ENCODE data around the gene SMIM10L2A. TPM values are rescaled to one million over a fixed set of nuclear protein-coding genes. Genes with fewer than 3 reads are reported as not detected.
"Not testable (repeated sequence)": the region's sequence is repeated elsewhere in the genome, so short reads cannot be mapped to it uniquely, and the experiment has no call there.

SMIM10L2A gene
- total and polyA plus RNA-seq, 2 donors, result 0.52 to 0.55 TPM

GRCh38 chrX:135410861-135411627 is 10.7 kb upstream of the SMIM10L2A start:
- Histone ChIP-seq H3K4me1 (ENCODE audit: control insufficient read depth in 2 of 2, insufficient read depth in 2 of 2, low read length in 2 of 2) (no peaks in the 10 kb centered on the region), H3K36me3 (ENCODE audit: control insufficient read depth in 2 of 2, insufficient read depth in 2 of 2, low read length in 1 of 2) (no peaks in the 10 kb centered on the region), H3K4me3 (ENCODE audit: low read length in 2 of 2) (no peak overlapping the region), H3K27me3 (ENCODE audit: control insufficient read depth in 2 of 2, insufficient read depth in 1 of 2, low read length in 1 of 2) (no peaks in the 10 kb centered on the region), H3K9me3 (ENCODE audit: control insufficient read depth in 2 of 2, insufficient read depth in 1 of 2, low read length in 1 of 2) (no peaks in the 10 kb centered on the region), H3K27ac (ENCODE audit: low read depth in 1 of 2, low read length in 1 of 2) (no peak overlapping the region)
- no peak for DNase-seq (ENCODE audit: low read depth in 6 of 9, low spot score in 9 of 9)
- 88% methylated on average over 2 of the region's 2 CpGs for WGBS

DNA sequence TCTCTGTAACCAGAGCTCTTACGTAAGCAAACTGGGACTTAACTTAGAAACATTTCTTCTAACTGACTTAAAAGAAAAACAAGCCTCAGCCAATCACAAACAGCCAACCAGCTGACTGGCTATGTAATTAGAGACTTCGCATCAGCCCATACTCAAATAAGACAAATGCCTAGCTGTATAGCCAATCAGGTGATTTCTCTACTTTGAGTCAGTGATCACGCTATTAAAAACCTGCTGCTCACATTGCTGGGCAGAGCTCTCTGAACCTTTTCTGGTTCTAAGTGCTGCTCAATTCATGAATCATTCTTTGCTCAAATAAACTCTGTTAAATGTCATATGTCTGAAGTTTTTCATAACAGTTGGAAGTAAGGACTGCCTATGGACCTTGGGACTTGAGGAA is 9.9 kb upstream of the SMIM10L2A start:
- 96% methylated on average over 3 of the region's 3 CpGs for WGBS

DNA sequence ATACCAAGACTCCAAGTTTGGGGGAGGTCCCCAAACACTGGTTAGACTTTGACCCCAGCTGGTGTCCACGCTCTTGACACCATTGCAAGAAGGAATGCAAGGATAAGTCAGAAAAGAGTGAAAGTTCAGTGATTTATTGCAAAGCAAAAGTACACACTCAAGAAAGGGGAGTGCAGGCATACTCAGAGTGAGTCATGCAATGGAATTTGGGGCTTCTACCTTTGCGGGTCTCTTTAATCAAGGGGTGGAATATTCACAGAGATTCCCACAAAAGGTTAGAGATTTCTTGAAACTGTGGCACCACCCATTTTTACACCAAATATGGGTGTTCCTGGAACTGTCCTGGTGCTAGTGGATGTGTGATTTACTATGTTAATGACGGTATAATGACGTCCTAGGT is 5.2 kb upstream of the SMIM10L2A start:
- Histone ChIP-seq H3K4me1 (ENCODE audit: control insufficient read depth in 2 of 2, insufficient read depth in 2 of 2, low read length in 2 of 2) (peaks cover 0 to 2% of the 10 kb centered on the region in 2 donors), H3K4me3 (ENCODE audit: low read length in 2 of 2) (no peak overlapping the region), H3K27me3 (ENCODE audit: control insufficient read depth in 2 of 2, insufficient read depth in 1 of 2, low read length in 1 of 2) (peaks cover 0 to 3% of the 10 kb centered on the region in 2 donors), H3K36me3 (ENCODE audit: control insufficient read depth in 2 of 2, insufficient read depth in 2 of 2, low read length in 1 of 2) (no peaks in the 10 kb centered on the region), H3K9me3 (ENCODE audit: control insufficient read depth in 2 of 2, insufficient read depth in 1 of 2, low read length in 1 of 2) (no peaks in the 10 kb centered on the region), H3K27ac (ENCODE audit: low read depth in 1 of 2, low read length in 1 of 2) (no peak overlapping the region)
- WGBS, result 96% methylated on average over 4 of the region's 4 CpGs
- DNase-seq (ENCODE audit: low read depth in 6 of 9, low spot score in 9 of 9), result no peak

More for the DNA sequence above, 9.9 kb upstream of the SMIM10L2A start:
- Histone ChIP-seq H3K27me3 (ENCODE audit: control insufficient read depth in 2 of 2, insufficient read depth in 1 of 2, low read length in 1 of 2) (no peaks in the 10 kb centered on the region), H3K36me3 (ENCODE audit: control insufficient read depth in 2 of 2, insufficient read depth in 2 of 2, low read length in 1 of 2) (no peaks in the 10 kb centered on the region), H3K9me3 (ENCODE audit: control insufficient read depth in 2 of 2, insufficient read depth in 1 of 2, low read length in 1 of 2) (no peaks in the 10 kb centered on the region), H3K4me1 (ENCODE audit: control insufficient read depth in 2 of 2, insufficient read depth in 2 of 2, low read length in 2 of 2) (no peaks in the 10 kb centered on the region), H3K27ac (ENCODE audit: low read depth in 1 of 2, low read length in 1 of 2) (no peak overlapping the region), H3K4me3 (ENCODE audit: low read length in 2 of 2) (no peak overlapping the region)
- no peak for DNase-seq (ENCODE audit: low read depth in 6 of 9, low spot score in 9 of 9)

DNA sequence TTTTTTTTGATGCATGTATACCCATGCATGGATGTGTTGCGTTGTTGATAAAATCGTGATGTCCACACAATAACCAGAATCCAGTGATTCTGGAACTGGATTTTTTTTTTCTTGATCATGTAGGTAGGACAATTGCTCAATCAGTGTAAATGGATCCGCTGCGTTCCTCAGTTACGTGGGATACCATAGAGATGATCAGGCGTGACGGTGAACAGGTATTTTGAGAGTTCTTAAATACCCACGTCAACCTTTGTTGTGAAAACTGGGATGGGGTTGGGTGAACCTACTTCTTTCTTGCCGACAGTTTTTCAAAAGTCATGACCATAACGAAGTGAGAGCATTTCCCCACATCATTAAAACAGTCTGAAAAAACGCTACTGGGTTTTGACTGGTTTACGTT is 913 bp upstream of the SMIM10L2A start:
- no peaks in the 10 kb centered on the region for H3K36me3 ChIP-seq (ENCODE audit: control insufficient read depth in 2 of 2, insufficient read depth in 2 of 2, low read length in 1 of 2)
- DNase-seq (ENCODE audit: low read depth in 6 of 9, low spot score in 9 of 9), result no peak
- H3K4me1 ChIP-seq (ENCODE audit: control insufficient read depth in 2 of 2, insufficient read depth in 2 of 2, low read length in 2 of 2), result peaks cover 0 to 2% of the 10 kb centered on the region in 2 donors
- no peaks in the 10 kb centered on the region for H3K9me3 ChIP-seq (ENCODE audit: control insufficient read depth in 2 of 2, insufficient read depth in 1 of 2, low read length in 1 of 2)
- H3K27ac ChIP-seq (ENCODE audit: low read depth in 1 of 2, low read length in 1 of 2), result no peak overlapping the region
- 95% methylated on average over 12 of the region's 12 CpGs for WGBS
- H3K27me3 ChIP-seq (ENCODE audit: control insufficient read depth in 2 of 2, insufficient read depth in 1 of 2, low read length in 1 of 2), result peaks cover 3 to 24% of the 10 kb centered on the region in 2 donors
- H3K4me3 ChIP-seq (ENCODE audit: low read length in 2 of 2), result no peak overlapping the region

DNA sequence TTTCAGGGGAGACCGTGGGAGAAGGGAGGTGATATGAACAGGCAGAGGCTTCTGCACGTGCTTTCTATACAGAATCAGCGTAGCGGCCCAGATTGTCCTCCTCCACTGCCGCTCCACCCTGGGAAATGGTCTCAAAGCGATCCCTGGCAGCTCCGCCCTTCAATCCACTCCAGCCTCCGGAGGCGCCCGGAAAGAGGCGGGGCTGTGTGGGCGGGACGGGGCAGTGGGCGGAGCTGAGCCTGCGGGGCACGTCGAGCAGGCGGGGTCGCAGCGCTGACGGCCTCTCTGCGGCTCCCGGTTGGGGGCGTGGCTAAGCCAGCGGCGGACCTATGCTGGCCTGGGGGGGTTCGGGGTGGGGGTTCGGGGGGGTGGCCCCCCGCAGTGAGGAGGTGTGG is 210 bp upstream of the SMIM10L2A start:
- peak overlapping the region in 1 of 2 donors; percentile 50 for H3K4me3 ChIP-seq (ENCODE audit: low read length in 2 of 2)
- peak; percentile 18 to 81 (median 66) for DNase-seq (ENCODE audit: low read depth in 6 of 9, low spot score in 9 of 9)
- H3K36me3 ChIP-seq (ENCODE audit: control insufficient read depth in 2 of 2, insufficient read depth in 2 of 2, low read length in 1 of 2), result no peaks in the 10 kb centered on the region
- WGBS, result 3% methylated on average over 29 of the region's 29 CpGs
- H3K9me3 ChIP-seq (ENCODE audit: control insufficient read depth in 2 of 2, insufficient read depth in 1 of 2, low read length in 1 of 2), result no peaks in the 10 kb centered on the region
- H3K27me3 ChIP-seq (ENCODE audit: control insufficient read depth in 2 of 2, insufficient read depth in 1 of 2, low read length in 1 of 2), result peaks cover 3 to 24% of the 10 kb centered on the region in 2 donors
- H3K27ac ChIP-seq (ENCODE audit: low read depth in 1 of 2, low read length in 1 of 2), result no peak overlapping the region
- H3K4me1 ChIP-seq (ENCODE audit: control insufficient read depth in 2 of 2, insufficient read depth in 2 of 2, low read length in 2 of 2), result peaks cover 0 to 2% of the 10 kb centered on the region in 2 donors

DNA sequence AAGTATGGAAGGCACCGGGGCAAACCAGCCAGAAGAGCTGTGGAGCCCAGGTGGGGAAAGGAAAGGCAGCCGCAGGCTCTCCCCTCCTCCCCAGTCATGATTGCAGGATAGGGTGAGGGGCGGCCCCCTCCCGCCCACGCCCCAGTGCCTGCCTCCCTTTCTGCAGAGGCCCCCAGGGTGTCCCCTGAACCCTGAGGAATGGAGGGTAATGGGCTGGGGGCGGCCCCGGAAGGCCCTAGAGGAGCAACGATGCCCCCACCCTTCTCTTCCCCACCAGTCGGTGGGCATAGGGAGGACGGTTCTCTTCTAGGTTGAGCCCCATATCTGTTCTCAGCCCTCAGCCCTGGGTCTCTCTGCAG is 1.0 kb downstream of the SMIM10L2A start:
- peaks cover 3 to 27% of the 10 kb centered on the region in 2 donors for H3K27me3 ChIP-seq (ENCODE audit: control insufficient read depth in 2 of 2, insufficient read depth in 1 of 2, low read length in 1 of 2)
- not testable (repeated sequence) for H3K4me1 ChIP-seq (ENCODE audit: control insufficient read depth in 2 of 2, insufficient read depth in 2 of 2, low read length in 2 of 2); H3K9me3 ChIP-seq (ENCODE audit: control insufficient read depth in 2 of 2, insufficient read depth in 1 of 2, low read length in 1 of 2); DNase-seq (ENCODE audit: low read depth in 6 of 9, low spot score in 9 of 9); H3K36me3 ChIP-seq (ENCODE audit: control insufficient read depth in 2 of 2, insufficient read depth in 2 of 2, low read length in 1 of 2); H3K27ac ChIP-seq (ENCODE audit: low read depth in 1 of 2, low read length in 1 of 2); H3K4me3 ChIP-seq (ENCODE audit: low read length in 2 of 2)
- 77% methylated on average over 8 of the region's 10 CpGs for WGBS

GRCh38 chrX:135423173-135423864 is 1.6 kb downstream of the SMIM10L2A start:
- 97% methylated on average over 9 of the region's 9 CpGs for WGBS
- H3K4me3 ChIP-seq (ENCODE audit: low read length in 2 of 2); H3K4me1 ChIP-seq (ENCODE audit: control insufficient read depth in 2 of 2, insufficient read depth in 2 of 2, low read length in 2 of 2); DNase-seq (ENCODE audit: low read depth in 6 of 9, low spot score in 9 of 9); H3K27ac ChIP-seq (ENCODE audit: low read depth in 1 of 2, low read length in 1 of 2); H3K9me3 ChIP-seq (ENCODE audit: control insufficient read depth in 2 of 2, insufficient read depth in 1 of 2, low read length in 1 of 2); H3K36me3 ChIP-seq (ENCODE audit: control insufficient read depth in 2 of 2, insufficient read depth in 2 of 2, low read length in 1 of 2): not testable (repeated sequence)
- H3K27me3 ChIP-seq (ENCODE audit: control insufficient read depth in 2 of 2, insufficient read depth in 1 of 2, low read length in 1 of 2), result peaks cover 3 to 27% of the 10 kb centered on the region in 2 donors

DNA sequence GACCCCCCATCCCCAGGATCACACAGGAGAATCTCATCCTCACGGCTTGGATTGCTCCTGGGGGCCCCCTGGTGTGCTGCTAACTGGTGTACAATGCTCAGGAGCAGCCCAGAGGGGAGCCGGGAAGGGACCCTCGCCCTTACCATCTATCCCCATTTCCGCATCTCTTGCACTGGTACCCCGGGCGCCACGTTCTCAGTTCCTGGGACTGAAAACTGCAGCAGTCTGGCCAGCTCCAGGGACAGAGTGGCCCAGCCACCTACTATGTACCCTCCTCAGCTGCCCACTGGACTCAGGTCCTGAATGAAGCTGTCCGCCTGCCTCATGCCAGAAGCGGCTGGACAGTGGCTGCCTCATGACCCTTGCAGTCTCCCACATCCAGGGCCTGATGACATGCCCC is 2.7 kb downstream of the SMIM10L2A start:
- Histone ChIP-seq H3K36me3 (ENCODE audit: control insufficient read depth in 2 of 2, insufficient read depth in 2 of 2, low read length in 1 of 2) (no peaks in the 10 kb centered on the region), H3K27me3 (ENCODE audit: control insufficient read depth in 2 of 2, insufficient read depth in 1 of 2, low read length in 1 of 2) (peaks cover 3 to 27% of the 10 kb centered on the region in 2 donors), H3K4me1 (ENCODE audit: control insufficient read depth in 2 of 2, insufficient read depth in 2 of 2, low read length in 2 of 2) (peaks cover 0 to 2% of the 10 kb centered on the region in 2 donors), H3K27ac (ENCODE audit: low read depth in 1 of 2, low read length in 1 of 2) (no peak overlapping the region), H3K9me3 (ENCODE audit: control insufficient read depth in 2 of 2, insufficient read depth in 1 of 2, low read length in 1 of 2) (no peaks in the 10 kb centered on the region), H3K4me3 (ENCODE audit: low read length in 2 of 2) (no peak overlapping the region)
- WGBS, result 97% methylated on average over 9 of the region's 9 CpGs
- DNase-seq (ENCODE audit: low read depth in 6 of 9, low spot score in 9 of 9), result no peak
